PC-9 (cell line): ENCODE results near the gene TMA16. TPM values are rescaled to one million over a fixed set of nuclear protein-coding genes. Genes with fewer than 3 reads are reported as not detected.

Source experiments
- BruUV-seq: library from RNA; stranded (reverse); fragments of 400-500 nt; replicated peaks from 2 replicates; lab custom pipeline; 2021; lab: Mats Ljungman, UMichigan
- CTCF ChIA-PET: fragments of 300-600 bp; sonication (Branson Sonifier 250); formaldehyde crosslinking; loops from one replicate; lab custom pipeline; 2022; ENCODE audit warnings: antibody characterized with exemption; lab: Charles Lee
- POLR2A ChIA-PET: fragments of 300-600 bp; sonication (Branson Sonifier 250); formaldehyde crosslinking; loops from one replicate; lab custom pipeline; 2022; ENCODE audit warnings: antibody characterized with exemption; ENCODE audit not compliant: unreplicated experiment; lab: Charles Lee
- DNase-seq, 2 experiments: peaks; one replicate each; pipeline versions ENCODE4 v3.0.0 to v3.0.0-alpha.2; 2015 to 2022; ENCODE audit warnings: mixed read lengths in 1 of 2
- H2AFZ ChIP-seq: fragments of 200-600 bp; sonication (generic); 2 replicates; pipeline ENCODE4 v1.8.1; 2017; ENCODE audit warnings: antibody characterized with exemption
- H3F3A ChIP-seq: fragments of 200-600 bp; sonication (generic); 2 replicates; pipeline ENCODE4 v1.8.1; 2017; ENCODE audit warnings: antibody characterized with exemption, mild to moderate bottlenecking, low read depth; ENCODE audit not compliant: insufficient read depth
- H3K27ac ChIP-seq: fragments of 200-600 bp; sonication (generic); 2 replicates; pipeline ENCODE4 v1.6.1; 2016; ENCODE audit warnings: mixed run types
- H3K27me3 ChIP-seq: fragments of 200-600 bp; sonication (generic); 2 replicates; pipeline ENCODE4 v1.6.1; 2016; ENCODE audit warnings: low read depth, mixed run types; ENCODE audit not compliant: insufficient read depth
- H3K36me3 ChIP-seq: fragments of 200-600 bp; sonication (generic); 2 replicates; pipeline ENCODE4 v1.6.1; 2016; ENCODE audit warnings: low read depth, mixed run types
- H3K4me1 ChIP-seq: fragments of 200-600 bp; sonication (generic); replicated peaks from 2 replicates; pipeline ENCODE4 v1.6.1; 2016; ENCODE audit warnings: mixed run types; ENCODE audit not compliant: insufficient read depth
- H3K4me2 ChIP-seq: fragments of 200-600 bp; sonication (generic); 2 replicates; pipeline ENCODE4 v1.6.1; 2017; ENCODE audit warnings: mixed run types
- H3K4me3 ChIP-seq: fragments of 200-600 bp; sonication (generic); 2 replicates; pipeline ENCODE4 v1.6.1; 2016; ENCODE audit warnings: mixed run types
- H3K79me2 ChIP-seq: fragments of 200-600 bp; sonication (generic); 2 replicates; pipeline ENCODE4 v1.6.1; 2017; ENCODE audit warnings: low read depth, mixed run types
- H3K9me2 ChIP-seq: fragments of 200-600 bp; sonication (generic); 2 replicates; pipeline ENCODE4 v1.8.1; 2017; ENCODE audit warnings: mild to moderate bottlenecking; ENCODE audit not compliant: insufficient read depth
- H3K9me3 ChIP-seq: fragments of 200-600 bp; sonication (generic); 2 replicates; pipeline ENCODE4 v1.8.1; 2016; ENCODE audit warnings: low read depth; ENCODE audit not compliant: insufficient read depth
- H4K20me1 ChIP-seq: fragments of 200-600 bp; sonication (generic); 2 replicates; pipeline ENCODE4 v1.8.1; 2017; ENCODE audit not compliant: insufficient read depth
- CTCF ChIP-seq: fragments of 200-600 bp; sonication (generic); conservative IDR thresholded peaks from 2 replicates; pipeline ENCODE4 v1.6.1; 2017; ENCODE audit warnings: mixed run types, antibody characterized with exemption, mild to moderate bottlenecking, moderate library complexity
- EZH2 ChIP-seq: fragments of 200-600 bp; sonication (generic); IDR thresholded peaks from 2 replicates; pipeline ENCODE4 v1.8.0; 2017; ENCODE audit warnings: antibody characterized with exemption, low read depth
- intact Hi-C: fragments of 100-400 bp; cut with micrococcal nuclease; formaldehyde crosslinking; loops from one replicate; pipeline ENCODE4 v1.10.0; 2022; ENCODE audit not compliant: unreplicated experiment
- total RNA-seq: library from RNA; stranded (reverse); gene quantifications from 2 replicates; pipeline ENCODE4 v1.2.3, GENCODE V29; 2021

Gene TMA16
- total RNA-seq, 1 experiment from 2014 or later: 36.8 TPM

- no peaks in the 10 kb centered on the region for H4K20me1 ChIP-seq
- H3K27me3 ChIP-seq: no peaks in the 10 kb centered on the region
- no peaks in the 10 kb centered on the region for H3K36me3 ChIP-seq
- H3F3A ChIP-seq: no peaks in the 10 kb centered on the region
- no peak for DNase-seq
- H2AFZ ChIP-seq: no peak overlapping the region
- H3K27ac ChIP-seq: no peak overlapping the region
- TF ChIP-seq CTCF (peak; percentile 77), EZH2 (no peak)
- no TSS peak for BruUV-seq
- CTCF ChIA-PET: interaction anchor here (0.6 to 1.0 kb wide), 3 partner anchors 11 to 1176 kb away, joined by 3 read pairs; no protein-coding TSS in a partner anchor
- POLR2A ChIA-PET: no interaction called here
- no peaks in the 10 kb centered on the region for H3K9me3 ChIP-seq
- no peak overlapping the region for H3K4me2 ChIP-seq
- H3K4me3 ChIP-seq: no peak overlapping the region
- no peaks in the 10 kb centered on the region for H3K4me1 ChIP-seq
- no peaks in the 10 kb centered on the region for H3K79me2 ChIP-seq
- H3K9me2 ChIP-seq: no peaks in the 10 kb centered on the region
- intact Hi-C loops: loop anchor here (1.0 to 10.0 kb wide), 5 partner anchors 200 to 1442 kb away; no protein-coding TSS in a partner anchor
These were observed 60.5 kb downstream of the TMA16 start for GRCh38 chr4:163554870-163555465.

- Histone ChIP-seq H3K36me3 (no peaks in the 10 kb centered on the region), H3K4me3 (no peak overlapping the region), H3K27me3 (no peaks in the 10 kb centered on the region), H2AFZ (no peak overlapping the region), H3K79me2 (no peaks in the 10 kb centered on the region), H3K9me2 (no peaks in the 10 kb centered on the region), H3K27ac (no peak overlapping the region), H3K4me2 (no peak overlapping the region), H3K9me3 (no peaks in the 10 kb centered on the region), H4K20me1 (no peaks in the 10 kb centered on the region), H3K4me1 (no peaks in the 10 kb centered on the region), H3F3A (no peaks in the 10 kb centered on the region)
- ChIA-PET POLR2A (interaction anchor here (0.5 to 0.7 kb wide), 2 partner anchors 315 to 953 kb away, joined by 3 to 4 read pairs; no protein-coding TSS in a partner anchor), CTCF (interaction anchor here (0.6 to 2.1 kb wide), 3 partner anchors 187 to 1175 kb away, joined by 3 to 8 read pairs (median 4); no protein-coding TSS in a partner anchor)
- no TSS peak for BruUV-seq
- TF ChIP-seq CTCF: no peak; the same call in 1 of the 2 replicates
- TF ChIP-seq EZH2: no peak
- intact Hi-C loops: loop anchor here (1.0 to 10.0 kb wide), 3 partner anchors 199 to 1175 kb away; no protein-coding TSS in a partner anchor
- no peak for DNase-seq
These were observed 61.7 kb downstream of the TMA16 start for GRCh38 chr4:163556177-163556576.

GRCh38 chr4:163556650-163557391, 62.3 kb downstream of the TMA16 start:
- ChIA-PET POLR2A (no interaction called here), CTCF (interaction anchor here (2.1 kb wide), 1 partner anchor 1174 kb away, joined by 8 read pairs; no protein-coding TSS in a partner anchor)
- Histone ChIP-seq H3K36me3 (no peaks in the 10 kb centered on the region), H2AFZ (no peak overlapping the region), H3K27ac (no peak overlapping the region), H3F3A (no peaks in the 10 kb centered on the region), H3K9me2 (no peaks in the 10 kb centered on the region), H3K27me3 (no peaks in the 10 kb centered on the region), H3K9me3 (no peaks in the 10 kb centered on the region), H3K4me2 (no peak overlapping the region), H3K4me3 (no peak overlapping the region), H4K20me1 (no peaks in the 10 kb centered on the region), H3K4me1 (no peaks in the 10 kb centered on the region), H3K79me2 (no peaks in the 10 kb centered on the region)
- TF ChIP-seq EZH2: no peak
- no peak for TF ChIP-seq CTCF
- intact Hi-C loops: loop anchor here (1.0 to 10.0 kb wide), 3 partner anchors 198 to 1174 kb away; no protein-coding TSS in a partner anchor
- DNase-seq: no peak
- no TSS peak for BruUV-seq
